HG02798 (cell line): ENCODE measurements around the gene RAB6A.
A peak's percentile ranks its signal among the peaks of the same experiment; 100 is the strongest.
"Not testable (repeated sequence)": the region's sequence is repeated elsewhere in the genome, so short reads cannot be mapped to it uniquely, and the experiment has no call there.

Source experiments
- ATAC-seq: cut with Tn5 transposase; IDR thresholded peaks from one replicate; pipeline ENCODE4 v1.9.1; 2021; ENCODE audit warnings: mild to moderate bottlenecking; ENCODE audit not compliant: unreplicated experiment, poor library complexity

The RAB6A gene

DNA sequence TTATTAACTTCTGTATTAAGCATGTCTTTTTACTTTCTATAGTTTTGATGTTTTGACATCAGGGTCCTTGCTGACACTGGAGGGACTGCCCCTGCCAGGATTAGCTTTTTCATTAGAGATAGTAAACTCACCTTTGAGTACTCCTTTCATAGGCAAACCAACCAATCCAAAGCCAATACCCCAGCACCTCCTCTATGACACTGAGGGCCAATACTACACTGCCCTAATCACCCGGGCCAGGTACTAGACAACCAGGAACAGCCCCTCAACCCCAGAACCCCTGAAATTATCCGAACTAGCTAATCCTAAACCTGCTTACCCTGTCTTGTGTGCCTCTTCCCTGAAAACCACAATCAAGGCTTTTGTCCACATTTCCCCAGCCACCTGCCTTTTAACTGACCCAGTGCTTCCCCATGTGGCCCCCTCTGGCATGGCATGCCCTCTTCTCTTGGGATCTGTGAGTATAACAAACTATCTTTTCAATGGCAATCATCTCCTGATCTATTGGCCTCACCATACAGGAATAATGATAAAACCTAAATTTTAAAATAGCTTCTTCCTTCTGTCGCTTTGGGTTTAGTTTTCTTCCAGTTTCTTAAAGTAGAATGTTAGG is 31.2 kb downstream of the RAB6A start:
- no peak for ATAC-seq

- ATAC-seq: no peak
These were observed 32.9 kb downstream of the RAB6A start for GRCh38 chr11:73728000-73728399.

- no peak for ATAC-seq
These were observed 34.0 kb downstream of the RAB6A start for GRCh38 chr11:73726825-73727224.

DNA sequence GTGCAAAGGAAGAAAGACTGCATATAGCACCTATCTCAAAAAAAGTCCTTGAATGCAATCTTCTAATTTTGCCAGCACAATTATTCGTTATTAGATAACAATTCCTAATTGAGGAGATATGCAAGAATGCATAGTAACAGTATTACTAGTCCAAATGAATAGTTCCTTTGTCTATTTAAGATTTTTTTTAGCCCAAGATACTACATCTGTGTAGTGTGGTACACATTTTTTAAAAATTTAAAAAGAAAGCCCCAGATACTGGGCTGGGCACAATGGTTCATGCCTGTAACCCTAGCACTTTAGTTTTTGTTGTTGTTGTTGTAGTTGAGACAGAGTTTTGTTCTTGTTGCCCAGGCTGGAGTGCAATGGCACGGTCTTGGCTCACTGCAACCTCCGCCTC is 43.7 kb downstream of the RAB6A start:
- no peak for ATAC-seq

- no peak for ATAC-seq
These were observed 44.5 kb downstream of the RAB6A start for GRCh38 chr11:73716153-73717056.

DNA sequence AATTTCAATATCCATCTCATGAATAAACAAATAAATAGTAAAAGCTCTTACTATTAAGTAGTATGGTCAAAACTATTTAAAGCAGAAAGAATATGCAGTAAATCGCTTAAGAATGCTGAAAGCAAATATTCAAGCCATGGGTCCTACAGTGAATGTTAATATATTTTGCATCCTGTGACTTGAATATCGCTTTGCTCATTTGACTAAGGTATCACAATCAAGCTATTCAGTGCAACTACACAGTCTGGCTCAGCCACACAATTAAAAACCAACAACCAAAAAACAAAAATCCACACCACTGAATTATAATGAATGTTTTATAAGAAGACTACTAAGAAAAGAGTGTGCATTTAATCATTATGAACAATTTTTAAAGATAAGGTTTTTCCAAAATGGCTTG is 45.3 kb downstream of the RAB6A start:
- ATAC-seq: no peak

GRCh38 chr11:73710964-73711363 is 49.9 kb downstream of the RAB6A start:
- no peak for ATAC-seq

DNA sequence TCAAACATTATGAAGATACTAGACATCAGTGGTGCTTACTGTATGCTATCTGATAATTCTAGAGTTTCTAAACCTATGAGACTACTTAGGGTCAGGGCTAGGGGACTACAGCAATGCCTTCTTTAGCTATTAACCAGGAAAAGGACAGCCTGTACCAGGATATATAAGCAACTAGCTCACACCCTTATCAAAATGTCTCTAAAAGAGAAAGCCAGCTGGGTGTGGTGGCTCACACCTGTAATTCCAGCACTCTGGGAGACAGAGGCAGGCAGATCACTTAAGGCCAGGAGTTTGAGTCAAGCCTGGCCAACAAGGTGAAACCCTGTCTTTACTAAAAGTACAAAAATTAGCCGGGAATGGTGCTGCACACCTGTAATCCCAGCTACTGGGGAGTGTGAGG is 55.8 kb downstream of the RAB6A start:
- ATAC-seq: no peak

DNA sequence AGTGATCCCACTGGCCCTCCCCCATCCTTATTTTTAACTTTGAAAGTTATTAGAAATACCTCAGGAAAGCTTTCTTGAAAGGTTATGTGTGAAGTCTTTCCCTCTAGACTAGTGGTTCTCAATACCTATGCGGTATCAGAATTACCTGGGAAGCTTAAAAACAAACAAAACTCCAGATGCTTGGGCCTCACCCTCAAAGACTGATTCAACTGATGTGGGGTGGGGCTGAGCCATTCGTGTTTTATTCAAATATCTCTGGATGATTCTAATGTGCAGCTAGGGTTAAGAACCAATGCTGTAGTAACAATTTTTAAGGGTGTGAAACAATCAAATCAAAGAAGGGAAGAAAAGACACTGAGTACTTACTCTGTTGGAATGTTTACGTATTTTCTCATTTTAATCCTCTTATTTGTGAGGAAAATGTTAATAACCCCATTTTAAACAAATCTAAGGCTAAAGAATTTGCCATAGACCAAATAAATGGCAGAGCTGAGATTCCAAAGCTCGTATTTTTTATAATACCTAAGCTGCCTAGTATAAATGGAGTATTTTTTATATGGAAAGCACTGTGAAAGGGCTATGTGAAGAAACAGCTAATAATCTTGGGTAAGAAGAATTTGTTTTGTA is 66.9 kb downstream of the RAB6A start:
- no peak for ATAC-seq

- no peak for ATAC-seq
These were observed 80.2 kb downstream of the RAB6A start for GRCh38 chr11:73680687-73681086.

DNA sequence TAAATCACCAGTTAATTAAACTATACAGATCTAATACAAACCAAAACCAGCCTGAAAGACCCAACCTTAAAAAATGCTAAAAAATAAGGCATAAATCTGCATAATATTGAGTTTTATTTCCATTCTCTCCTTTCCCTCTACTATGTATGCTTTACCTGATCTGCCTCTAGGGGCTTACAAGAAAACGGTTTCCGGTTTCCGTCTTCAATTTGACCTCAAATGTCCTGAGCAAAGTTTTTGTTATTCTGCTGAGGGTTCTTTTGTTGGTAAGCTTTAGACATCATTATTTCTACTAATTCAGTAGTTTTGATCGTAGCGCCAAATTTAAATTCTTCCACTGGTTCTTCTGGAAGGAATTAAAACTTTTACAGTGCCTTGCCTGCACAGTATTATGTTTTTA is 84.3 kb downstream of the RAB6A start:
- ATAC-seq: not testable (repeated sequence)

DNA sequence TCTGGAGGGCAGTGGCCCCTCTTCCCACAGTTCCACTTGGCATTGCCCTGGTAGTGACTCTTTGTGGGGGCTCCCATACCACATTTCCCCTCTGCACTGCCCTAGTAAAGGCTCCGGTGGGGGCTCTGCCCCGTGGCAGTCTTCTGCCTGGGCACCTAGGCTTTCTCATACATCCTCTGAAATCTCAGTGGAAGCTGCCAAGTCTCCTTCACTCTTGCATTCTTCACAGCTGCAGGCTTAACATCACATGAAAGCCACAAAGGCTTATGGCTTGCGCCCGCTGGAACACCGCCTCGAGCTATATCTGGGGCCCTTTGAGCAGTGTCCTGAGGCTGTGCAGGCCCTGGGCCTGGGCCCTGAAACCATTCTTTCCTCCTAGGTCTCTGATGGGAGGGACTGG is 89.2 kb downstream of the RAB6A start:
- no peak for ATAC-seq

DNA sequence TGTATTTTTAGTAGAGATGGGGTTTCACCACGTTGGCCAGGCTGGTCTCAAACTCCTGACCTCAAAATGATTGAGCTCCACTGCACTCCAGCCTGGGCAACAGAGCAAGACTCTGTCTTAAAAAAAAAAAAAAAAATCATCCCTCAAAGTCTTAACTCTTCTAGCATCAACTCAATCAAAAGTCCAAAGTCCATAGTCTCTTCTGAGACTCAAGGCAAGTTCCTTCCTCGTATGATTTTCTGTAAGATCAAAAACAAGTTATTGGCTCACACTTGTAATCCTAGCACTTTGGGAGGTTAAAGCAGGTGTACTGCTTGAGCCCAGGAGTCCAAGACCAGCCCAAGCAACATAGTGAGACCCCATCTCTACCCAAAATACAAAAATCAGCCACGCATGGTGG is 90.1 kb downstream of the RAB6A start:
- ATAC-seq: no peak

DNA sequence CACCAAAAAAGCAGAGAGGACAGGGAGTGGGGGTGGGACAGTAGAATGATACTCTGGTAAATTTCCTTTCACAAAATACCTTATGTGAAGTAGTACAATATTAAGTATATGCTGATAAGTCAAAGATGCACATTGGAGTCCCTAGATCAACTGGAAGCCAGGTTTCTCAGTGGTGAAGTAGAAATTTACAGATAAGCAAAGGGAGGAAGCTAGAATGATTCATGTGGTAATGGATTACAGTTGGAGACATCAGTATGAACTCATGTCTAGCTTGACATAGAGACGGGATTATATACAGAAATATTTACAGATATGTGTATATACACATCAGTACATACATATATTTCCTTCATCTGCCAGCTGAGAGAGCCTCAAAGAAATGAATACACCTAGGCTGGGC is 93.0 kb downstream of the RAB6A start:
- no peak for ATAC-seq

GRCh38 chr11:73664877-73665276 is 96.0 kb downstream of the RAB6A start:
- no peak for ATAC-seq

DNA sequence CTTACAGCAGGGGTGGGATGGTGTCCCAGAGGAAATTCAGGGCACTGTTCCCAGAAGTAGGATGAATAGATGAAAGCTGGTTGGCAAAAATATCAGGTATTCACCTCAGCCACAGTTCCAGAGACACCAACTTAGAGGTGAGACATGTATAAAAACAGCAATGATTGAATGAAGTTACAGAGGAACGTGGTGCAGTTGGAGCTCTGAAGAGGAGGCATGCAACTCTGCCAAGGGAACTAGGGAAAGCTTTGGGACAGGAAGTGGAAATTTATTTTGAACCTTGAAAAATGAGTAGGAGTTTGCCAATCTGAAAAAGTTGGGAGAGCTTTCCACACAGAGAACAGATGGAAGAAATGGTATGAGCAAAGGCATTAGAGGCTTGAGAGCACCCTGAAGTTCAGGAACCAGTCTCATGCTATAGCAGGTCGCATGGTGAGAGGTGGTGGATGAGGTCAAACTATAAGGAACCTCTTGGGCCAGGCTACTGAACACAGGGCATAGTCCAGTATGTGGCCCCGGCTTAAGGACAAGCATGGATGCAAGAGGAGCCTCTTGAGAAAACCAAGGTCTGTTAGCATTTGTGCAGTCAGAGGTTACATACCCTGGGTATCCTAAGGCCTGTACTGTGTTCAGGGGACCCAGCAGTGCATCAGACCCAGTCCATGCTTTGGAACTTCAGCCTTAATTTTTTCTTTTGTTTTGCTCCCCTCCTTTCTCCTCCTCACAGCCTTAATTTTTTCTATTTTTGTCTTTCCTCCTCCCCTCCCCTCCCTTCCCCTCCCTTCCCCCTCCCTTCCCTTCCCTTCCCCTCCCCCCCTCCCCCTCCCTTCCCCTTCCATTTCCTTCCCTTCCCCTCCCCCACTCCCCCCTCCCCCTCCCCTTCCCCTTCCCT is 97.0 kb downstream of the RAB6A start:
- no peak for ATAC-seq

- ATAC-seq: no peak
These were observed 98.3 kb downstream of the RAB6A start for GRCh38 chr11:73662445-73663157.

DNA sequence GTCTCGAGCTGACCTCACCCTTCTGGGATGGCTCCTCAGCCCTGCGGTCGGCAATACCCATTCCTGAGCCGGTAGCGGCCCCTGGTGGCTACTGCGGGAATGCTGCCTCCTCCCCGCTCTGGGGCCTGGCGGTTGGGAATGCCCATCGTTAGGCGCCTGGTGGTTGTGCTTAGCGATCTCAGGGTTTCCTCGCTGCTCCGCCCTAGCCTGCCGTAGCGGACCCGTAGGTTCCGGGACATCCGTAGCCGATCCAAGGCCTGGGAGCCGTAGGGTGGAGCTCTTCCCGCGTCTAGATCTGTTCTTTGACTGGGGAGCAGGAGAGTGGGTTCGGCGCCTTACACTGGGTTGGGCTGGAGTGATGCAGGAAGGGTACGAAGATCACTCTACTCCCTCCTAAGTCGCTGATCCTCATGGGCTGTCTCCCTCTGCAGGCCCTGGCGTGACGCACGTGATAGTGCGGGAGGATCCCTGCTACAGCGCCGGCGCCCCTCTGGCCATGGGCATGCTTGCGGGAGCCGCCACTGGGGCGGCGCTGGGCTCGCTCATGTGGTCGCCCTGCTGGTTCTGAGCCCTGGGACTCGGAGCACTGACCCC is 99.7 kb downstream of the RAB6A start:
- peak; percentile 82 for ATAC-seq

DNA sequence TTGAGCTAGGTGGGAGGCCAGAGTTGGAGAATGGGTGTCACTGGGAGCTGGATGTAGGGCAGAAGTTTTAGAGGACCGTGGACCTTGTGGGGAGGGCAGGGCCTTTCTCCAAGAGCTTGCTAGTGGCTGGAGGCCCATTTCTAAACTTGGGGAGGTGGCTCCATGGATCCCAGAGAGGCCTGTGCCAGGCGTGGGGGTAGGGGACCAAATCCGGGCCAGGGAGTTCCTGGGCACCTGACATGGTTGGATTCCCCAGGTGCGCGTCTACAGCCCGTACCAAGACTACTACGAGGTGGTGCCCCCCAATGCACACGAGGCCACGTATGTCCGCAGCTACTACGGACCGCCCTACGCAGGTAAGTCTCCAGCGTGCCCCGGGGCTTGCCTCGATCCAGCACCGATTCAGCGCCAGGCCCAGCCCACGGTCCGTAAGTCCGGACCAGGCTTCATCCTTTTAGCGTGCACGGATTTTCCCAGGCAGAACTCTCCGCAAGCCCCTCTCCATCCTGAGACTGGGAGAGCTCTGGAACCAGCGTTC is 100.3 kb downstream of the RAB6A start:
- ATAC-seq: no peak
